Measurements from ENCODE around the gene IFNK.

Gene IFNK

DNA sequence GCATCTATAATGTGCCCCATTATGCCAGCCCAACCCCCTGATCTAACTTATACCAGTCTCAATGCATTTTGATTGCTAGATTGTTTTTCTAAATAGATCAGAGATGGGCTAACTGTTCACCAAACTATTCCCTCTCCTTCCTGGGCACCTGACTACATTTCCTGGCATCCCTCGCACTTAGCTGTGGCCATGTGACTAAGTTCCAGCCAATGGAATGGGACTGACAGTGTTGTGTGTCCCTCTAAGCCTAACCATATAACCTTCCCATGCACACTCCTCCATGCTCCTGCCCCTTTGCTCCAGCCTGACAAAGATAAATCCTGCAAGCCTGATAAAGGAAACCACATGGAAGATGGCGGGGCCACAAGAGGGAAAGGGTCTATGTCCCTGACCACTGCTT is 12.3 kb upstream of the IFNK start:
- no peak for DNase-seq (ENCODE audit: low read depth in 2 of 2)

DNA sequence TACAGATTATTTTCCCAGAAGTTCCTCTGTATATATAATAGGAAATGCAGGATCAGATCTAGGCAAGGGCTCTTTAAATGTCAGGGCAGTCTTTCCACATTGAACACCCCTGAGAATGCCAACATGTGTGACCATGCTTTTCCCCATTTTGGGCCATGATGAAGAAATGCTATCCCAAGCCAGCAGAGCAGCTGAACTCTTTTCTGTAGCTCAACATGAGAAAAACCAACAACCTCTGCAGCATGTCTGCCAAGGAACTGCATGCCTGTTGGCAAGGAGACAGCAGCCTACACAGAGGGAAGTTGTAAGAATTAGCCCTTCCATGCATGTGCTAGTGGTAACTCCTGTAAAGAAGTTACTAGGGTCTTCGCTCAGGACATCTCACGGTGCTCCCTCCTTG is 9.5 kb upstream of the IFNK start:
- no peak for DNase-seq (ENCODE audit: low read depth in 2 of 2)

- no peak for DNase-seq (ENCODE audit: low read depth in 2 of 2)
These were observed 6.1 kb upstream of the IFNK start for GRCh38 chr9:27518006-27518405.

GRCh38 chr9:27518809-27519208 is 5.3 kb upstream of the IFNK start:
- no peak for DNase-seq (ENCODE audit: low read depth in 2 of 2)

- DNase-seq (ENCODE audit: low read depth in 2 of 2): no peak
These were observed 4.3 kb upstream of the IFNK start for GRCh38 chr9:27519466-27520465.

DNA sequence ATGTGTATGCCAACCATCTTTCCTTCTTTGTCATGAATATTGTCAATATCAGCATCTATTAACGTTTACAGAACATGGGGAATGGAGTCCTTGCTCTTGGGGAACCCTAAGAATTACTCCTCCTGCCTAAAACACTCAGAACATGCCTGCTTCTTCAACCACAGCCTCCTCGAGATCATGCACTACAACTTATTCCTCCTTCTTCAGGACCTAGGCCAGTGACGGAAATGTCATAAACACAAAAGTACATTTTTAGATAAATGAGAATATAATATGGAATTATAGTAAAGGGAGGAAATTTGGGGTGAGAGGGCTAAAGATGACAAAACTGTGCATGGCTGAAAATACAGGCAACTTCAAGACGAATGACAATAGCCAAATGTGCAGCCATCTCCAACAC is 3.1 kb upstream of the IFNK start:
- DNase-seq (ENCODE audit: low read depth in 2 of 2): no peak

DNA sequence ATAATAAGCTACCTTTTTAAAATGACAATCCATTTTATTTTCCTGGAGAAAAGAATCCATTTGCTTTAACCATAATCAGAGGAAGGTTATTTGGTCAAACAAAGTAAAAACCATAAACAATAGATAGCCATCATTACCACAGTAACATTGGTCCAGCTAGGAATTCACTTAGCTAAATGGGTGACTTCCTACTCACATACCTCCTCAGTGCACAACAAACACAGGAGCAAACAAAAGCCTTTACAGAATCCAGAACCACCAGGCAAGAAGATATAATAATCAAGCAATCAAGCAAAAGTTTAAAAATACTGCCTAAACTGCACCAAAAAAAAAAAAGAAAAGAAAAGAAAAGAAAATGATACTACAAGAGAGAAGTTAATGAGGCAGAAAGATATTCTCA is 949 bp upstream of the IFNK start:
- no peak for DNase-seq (ENCODE audit: low read depth in 2 of 2)

DNA sequence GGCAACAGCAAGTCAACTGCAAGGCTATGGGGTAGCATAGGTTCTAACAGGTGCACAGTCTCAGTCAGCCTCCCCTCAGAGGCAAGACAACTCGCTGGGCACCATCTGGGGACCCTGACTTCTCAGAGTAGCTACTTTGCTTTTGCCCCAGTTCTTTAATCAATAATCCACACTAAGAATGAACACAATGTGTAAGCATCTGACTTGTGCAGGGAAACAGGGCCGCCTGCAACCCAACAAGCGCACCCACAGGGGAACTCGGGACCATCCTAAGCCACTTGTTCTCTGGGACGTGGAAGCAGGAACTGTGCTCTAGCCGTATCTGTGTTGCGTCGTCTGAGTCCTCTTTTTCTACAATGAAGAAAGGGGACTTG is 3.6 kb downstream of the IFNK start:
- no peak for DNase-seq (ENCODE audit: low read depth in 2 of 2)

DNA sequence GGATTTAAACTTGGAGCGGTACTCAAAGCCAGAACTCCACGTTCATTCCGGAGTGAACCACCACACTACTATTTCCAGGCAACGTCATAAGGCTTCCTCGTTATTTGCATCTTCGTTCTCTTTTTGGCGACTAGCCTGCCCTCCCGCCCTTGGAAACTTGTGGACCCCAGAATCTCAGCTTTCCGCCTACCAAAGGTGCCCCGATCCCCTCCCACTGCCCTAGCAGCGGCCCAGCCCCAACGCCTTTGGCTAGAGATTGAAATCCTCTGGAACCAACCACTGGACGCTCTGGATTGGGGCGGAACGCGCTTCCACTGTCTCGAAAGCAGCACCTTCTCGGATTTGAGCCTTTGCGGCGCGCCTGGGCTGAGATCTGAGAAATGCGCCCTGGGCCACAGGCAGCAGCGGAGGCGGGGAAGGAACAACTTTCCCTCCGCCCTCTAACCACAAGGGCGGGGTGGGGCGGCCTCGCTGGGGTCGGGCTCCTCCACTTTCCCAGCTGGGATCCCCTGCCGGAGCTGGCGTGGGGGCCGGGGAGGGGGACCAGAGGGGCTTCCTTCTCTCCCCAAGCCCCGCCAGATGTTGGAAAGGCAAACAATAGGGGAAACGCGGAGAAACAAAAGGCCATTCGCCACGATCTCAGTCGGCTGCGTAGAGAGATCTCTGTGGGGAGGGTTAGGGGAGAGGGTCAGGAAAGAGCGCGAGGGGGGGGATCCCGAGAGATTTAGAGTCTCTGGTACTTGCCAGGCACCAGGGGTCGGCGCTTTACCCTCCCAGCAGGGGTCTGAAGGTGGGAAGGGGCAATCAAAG is 4.2 kb downstream of the IFNK start:
- no peak for DNase-seq (ENCODE audit: low read depth in 2 of 2)

- DNase-seq (ENCODE audit: low read depth in 2 of 2): no peak
These were observed 4.8 kb downstream of the IFNK start for GRCh38 chr9:27528886-27529315.

DNA sequence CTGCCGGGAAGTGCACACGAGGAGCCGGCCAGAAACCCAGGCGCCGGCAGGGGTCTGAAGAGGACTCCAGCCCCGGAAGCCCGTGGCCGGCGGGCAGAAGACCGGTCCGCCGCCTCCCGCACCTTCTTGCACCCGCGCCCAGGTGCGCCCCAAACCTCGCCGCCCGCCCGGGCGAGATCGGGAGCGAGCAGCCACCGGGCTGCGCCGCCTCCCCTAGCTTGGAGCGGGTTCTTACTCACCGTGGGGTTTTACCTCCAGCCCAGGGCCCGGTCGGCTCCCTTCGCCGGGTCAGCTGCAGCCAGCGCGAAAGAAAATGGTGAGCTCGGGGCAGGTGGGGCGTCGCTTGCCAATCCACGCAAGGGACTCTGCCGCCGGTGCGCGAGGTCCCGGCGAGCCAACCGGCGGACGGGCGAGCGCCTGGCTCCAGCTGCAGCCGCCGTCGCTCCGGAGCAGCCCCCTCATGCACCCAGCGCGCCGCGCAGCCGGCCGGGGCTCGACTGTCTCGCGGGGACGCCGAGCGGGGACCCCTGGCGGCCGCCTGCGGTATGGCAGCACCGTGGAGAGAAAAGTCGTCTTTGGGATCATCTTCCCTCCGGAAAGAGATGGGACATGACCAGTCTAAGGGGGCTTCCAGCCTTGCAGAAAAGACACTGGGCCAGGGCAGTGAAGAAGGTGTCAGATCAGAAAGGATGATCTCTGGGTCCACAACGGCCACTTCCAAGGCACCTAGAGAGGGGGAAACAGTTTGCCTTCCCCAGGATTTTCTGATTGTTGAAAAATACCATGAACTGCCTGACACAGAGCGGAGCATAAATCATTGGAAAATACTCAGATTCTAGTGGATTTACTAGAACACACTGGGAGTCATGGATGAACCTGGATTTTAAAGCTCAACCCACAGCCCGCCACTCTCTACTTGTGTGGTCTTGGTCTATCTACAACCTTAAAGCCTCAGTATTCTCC is 5.5 kb downstream of the IFNK start, which contains the start of gene MOB3B:
MOB3B (minus strand) TSS at position 499 of the 963 bp plus-strand sequence. CDS start 74,264 bp downstream, outside the sequence.
- DNase-seq (ENCODE audit: low read depth in 2 of 2): peak; percentile 50 to 52

DNA sequence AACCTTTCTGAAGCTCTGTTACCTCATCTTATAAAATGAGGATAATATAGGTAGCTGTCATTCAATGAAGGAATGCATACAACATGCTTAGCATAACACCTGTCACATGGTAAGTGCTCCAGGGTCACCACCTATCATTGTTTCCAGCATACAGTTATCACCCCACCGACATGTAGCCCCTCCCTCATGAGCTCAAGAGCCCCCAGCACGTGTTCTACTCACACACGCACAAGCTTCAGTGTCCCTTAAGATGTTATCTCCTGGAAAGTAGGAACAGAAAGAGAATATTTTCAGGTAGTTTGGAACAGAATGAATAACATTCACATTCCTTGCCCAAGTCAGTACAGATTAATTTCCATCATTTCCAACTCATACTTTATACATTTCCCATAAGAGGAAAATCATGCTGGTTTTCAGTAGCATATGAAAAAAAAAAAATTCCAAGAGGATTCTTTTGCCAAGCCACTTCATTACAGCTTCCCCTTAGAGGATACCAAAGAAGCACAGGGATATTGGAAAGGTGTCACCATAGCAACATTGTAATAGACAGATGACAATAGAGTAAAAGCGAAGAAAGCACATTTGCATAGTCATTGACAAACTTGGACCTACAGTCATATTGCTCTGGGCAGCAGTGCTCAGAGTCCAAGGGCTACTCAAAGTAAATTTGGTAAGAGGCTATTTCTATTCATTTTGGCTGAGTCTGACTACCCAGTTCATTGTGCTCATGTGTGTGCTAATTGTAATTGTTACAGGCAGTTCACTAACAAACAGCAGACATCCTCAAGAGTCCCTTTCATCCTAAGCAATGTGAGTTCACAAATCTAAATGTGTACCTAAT is 7.0 kb downstream of the IFNK start:
- no peak for DNase-seq (ENCODE audit: low read depth in 2 of 2)

DNA sequence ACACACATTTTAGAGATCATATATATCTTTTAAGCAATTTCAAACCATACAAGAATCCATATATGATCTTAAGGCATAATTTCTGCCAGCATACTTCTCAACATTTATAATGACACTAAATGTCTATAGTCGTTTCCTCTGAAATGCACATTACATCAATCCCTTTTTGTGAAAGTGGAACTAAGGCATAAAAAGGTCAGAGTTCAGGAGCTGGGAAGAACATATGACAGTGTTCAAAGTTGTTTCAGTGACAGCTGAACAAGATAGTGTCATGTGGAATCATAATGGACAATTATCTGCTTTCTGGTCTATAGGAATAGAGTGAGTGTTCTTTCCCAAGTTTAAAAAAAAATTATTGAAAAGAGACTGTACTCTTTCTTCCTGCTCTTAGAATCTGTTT is 8.0 kb downstream of the IFNK start:
- DNase-seq (ENCODE audit: low read depth in 2 of 2): no peak

DNA sequence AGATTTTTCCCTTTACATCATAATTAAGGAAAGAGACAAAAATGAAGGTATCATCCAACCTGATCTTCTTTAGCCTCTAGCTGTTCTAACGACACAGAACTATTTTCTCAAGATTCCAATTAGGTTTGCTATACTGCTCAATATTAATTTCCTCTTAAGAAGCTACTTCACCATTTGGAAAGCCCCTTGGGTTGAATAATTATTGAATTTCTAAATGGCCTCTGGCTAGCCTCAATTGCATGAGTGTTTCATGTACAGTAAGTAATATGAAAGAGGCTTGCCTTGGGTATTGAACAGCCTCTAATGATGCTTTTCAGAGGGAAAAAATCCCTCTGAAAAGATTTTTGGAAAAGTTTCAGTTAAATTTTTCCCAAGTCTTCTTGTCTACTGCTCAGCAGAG is 9.2 kb downstream of the IFNK start:
- no peak for DNase-seq (ENCODE audit: low read depth in 2 of 2)

DNA sequence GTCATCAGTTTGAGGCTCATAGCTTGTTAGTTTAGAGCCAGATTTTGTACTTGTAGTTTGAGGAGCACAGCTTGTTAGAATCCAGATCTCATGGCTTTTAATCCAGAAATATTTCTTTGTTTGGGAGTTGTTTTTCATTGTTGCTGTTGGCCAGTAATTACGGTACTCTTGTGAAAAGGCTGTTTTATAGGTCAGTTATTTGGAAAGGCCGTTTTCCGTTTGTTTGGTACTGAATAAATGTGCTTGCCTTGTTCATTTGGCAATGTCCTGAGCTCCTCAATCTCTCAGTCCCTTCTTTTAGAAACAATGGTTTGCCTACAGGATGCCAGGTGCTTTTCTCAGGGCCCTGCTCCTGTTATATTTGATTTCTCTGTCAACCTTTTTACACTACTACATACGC is 10.0 kb downstream of the IFNK start:
- no peak for DNase-seq (ENCODE audit: low read depth in 2 of 2)

DNA sequence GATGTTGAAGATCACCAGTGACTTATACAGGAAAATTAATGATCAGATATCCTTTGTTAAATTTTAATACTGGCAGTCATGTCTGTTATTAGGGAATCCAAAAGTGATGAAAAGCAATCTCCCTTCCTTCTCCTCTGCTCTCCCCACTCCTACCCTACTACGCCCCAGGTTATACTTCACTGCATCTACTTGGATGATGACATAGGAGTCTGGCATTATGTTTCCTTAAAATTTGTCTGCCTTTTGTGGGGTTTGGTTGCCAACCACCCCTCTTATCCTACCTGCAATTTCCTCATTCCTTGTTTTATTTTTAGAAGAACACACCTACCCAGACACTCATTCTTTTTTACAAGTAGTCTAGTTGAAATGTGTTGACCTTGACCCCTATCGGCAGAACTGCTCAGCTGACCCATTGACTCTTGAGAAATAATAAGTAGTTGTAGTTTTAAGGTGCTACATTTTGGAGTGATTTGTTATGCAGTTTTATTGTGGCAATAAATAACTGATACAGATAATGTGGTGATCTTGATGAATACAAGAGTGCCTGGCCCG is 10.6 kb downstream of the IFNK start:
- DNase-seq (ENCODE audit: low read depth in 2 of 2): no peak

DNA sequence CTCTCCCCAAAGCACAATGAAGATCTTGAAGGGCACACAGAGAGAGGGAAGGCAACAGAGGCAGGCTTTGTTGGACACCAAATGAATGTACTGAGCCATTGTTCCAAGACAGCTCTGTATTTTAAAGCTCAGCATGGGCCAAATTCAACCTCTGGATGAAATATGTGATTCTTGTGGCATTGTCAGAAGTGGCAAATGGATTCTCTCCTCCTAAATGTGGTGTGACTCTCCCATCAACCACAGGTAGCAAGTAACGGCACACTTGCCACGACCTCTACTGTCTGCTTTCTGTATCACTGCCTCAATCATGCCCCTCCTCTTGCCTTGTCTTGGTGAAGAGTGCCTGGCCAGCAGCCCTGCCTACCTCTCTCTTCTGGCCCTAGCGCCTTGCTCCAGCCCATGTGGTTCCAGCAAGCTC is 11.6 kb downstream of the IFNK start:
- no peak for DNase-seq (ENCODE audit: low read depth in 2 of 2)

- DNase-seq (ENCODE audit: low read depth in 2 of 2): no peak
These were observed 12.1 kb downstream of the IFNK start for GRCh38 chr9:27536168-27536567.

GRCh38 chr9:27537027-27537435 is 12.9 kb downstream of the IFNK start:
- DNase-seq (ENCODE audit: low read depth in 2 of 2): no peak

DNA sequence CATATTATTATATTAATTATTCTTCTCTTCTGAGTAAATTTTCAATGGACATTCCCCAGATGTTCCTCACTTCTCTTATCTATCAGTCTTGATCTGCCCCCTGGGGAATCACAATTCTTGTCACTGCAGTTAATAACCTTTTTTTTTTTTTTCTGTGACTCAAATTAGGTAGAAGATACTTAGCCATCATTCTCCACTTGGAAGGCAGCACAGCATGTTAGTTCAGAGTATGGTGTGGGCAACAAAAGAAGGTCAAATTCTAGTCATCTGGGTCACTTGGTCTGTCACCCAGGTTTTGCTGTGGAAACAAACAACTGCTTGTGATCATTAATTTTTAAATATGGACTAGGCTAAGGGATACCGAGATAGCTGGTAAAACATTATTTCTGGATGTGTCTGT is 13.7 kb downstream of the IFNK start:
- no peak for DNase-seq (ENCODE audit: low read depth in 2 of 2)

All from stimulated activated CD8-positive, alpha-beta memory T cell treated with anti-CD3 and anti-CD28 coated beads, Interleukin-2, amount 100 ng/mL, for 1 hour (primary cell).